OCI-LY1 (cell line): ENCODE results near the gene SF1.

ENCODE experiments used
- H2AFZ ChIP-seq: fragments of 200-600 bp; sonication (generic), shearing (Covaris generic); 2 replicates; pipeline ENCODE4 v1.6.0; 2014; ENCODE audit warnings: antibody characterized with exemption, mild to moderate bottlenecking, low read length
- H3F3A ChIP-seq: fragments of 200-600 bp; sonication (generic), shearing (Covaris generic); 2 replicates; pipeline ENCODE4 v1.6.0; 2014; ENCODE audit warnings: mild to moderate bottlenecking, antibody characterized with exemption, low read length, moderate library complexity; ENCODE audit not compliant: insufficient read depth
- H3K27ac ChIP-seq: fragments of 200-600 bp; sonication (generic); 2 replicates; pipeline ENCODE4 v1.5.1; 2014; ENCODE audit warnings: low read length, mixed run types, mild to moderate bottlenecking, low read depth; ENCODE audit not compliant: poor library complexity, severe bottlenecking
- H3K27me3 ChIP-seq: fragments of 200-600 bp; sonication (generic); 2 replicates; pipeline ENCODE4 v1.6.0; 2014; ENCODE audit warnings: antibody characterized with exemption, mild to moderate bottlenecking, low read length, moderate library complexity; ENCODE audit not compliant: insufficient read depth
- H3K36me3 ChIP-seq: fragments of 200-600 bp; sonication (generic); 2 replicates; pipeline ENCODE4 v1.6.1; 2014; ENCODE audit warnings: mild to moderate bottlenecking, antibody characterized with exemption, low read length, moderate library complexity, mixed read lengths; ENCODE audit not compliant: insufficient read depth
- H3K4me1 ChIP-seq: fragments of 200-600 bp; sonication (generic); 2 replicates; pipeline ENCODE4 v1.5.1; 2014; ENCODE audit warnings: mild to moderate bottlenecking, low read length, moderate library complexity; ENCODE audit not compliant: insufficient read depth, severe bottlenecking
- H3K4me2 ChIP-seq: fragments of 200-600 bp; sonication (generic), shearing (Covaris generic); 2 replicates; pipeline ENCODE4 v1.6.1; 2014; ENCODE audit warnings: low read length
- H3K4me3 ChIP-seq: fragments of 200-600 bp; sonication (generic); 2 replicates; pipeline ENCODE4 v1.5.1; 2014; ENCODE audit warnings: low read length, low read depth, mild to moderate bottlenecking, mixed read lengths; ENCODE audit not compliant: poor library complexity, severe bottlenecking
- H3K79me2 ChIP-seq: fragments of 200-600 bp; shearing (Covaris generic); 2 replicates; pipeline ENCODE4 v1.6.1; 2016; ENCODE audit warnings: mixed run types, low read length, mixed read lengths; ENCODE audit not compliant: insufficient read depth
- H3K9ac ChIP-seq: fragments of 200-600 bp; sonication (generic), shearing (Covaris generic); 2 replicates; pipeline ENCODE4 v1.6.1; 2014; ENCODE audit warnings: mild to moderate bottlenecking, low read length, mixed read lengths
- H3K9me2 ChIP-seq: fragments of 200-600 bp; sonication (generic), shearing (Covaris generic); 2 replicates; pipeline ENCODE4 v1.6.1; 2014; ENCODE audit warnings: low read depth, mild to moderate bottlenecking, low read length, mixed read lengths
- H3K9me3 ChIP-seq: fragments of 200-600 bp; shearing (Covaris generic); 2 replicates; pipeline ENCODE4 v1.6.1; 2014; ENCODE audit warnings: low read length, mixed read lengths
- H4K20me1 ChIP-seq: fragments of 200-600 bp; sonication (generic), shearing (Covaris generic); 2 replicates; pipeline ENCODE4 v1.6.0; 2016; ENCODE audit warnings: mild to moderate bottlenecking, low read length; ENCODE audit not compliant: insufficient read depth
- CTCF ChIP-seq: fragments of 200-600 bp; sonication (generic), shearing (Covaris generic); IDR thresholded peaks from 2 replicates; pipeline ENCODE4 v1.5.1; 2017; ENCODE audit warnings: mild to moderate bottlenecking, antibody characterized with exemption, low read length, moderate library complexity, mixed read lengths
- EZH2 ChIP-seq: fragments of 200-600 bp; sonication (generic), shearing (Covaris generic); IDR thresholded peaks from 2 replicates; pipeline ENCODE4 v1.8.0; 2017; ENCODE audit warnings: borderline replicate concordance, mixed run types, mild to moderate bottlenecking, antibody characterized with exemption, low read length, moderate library complexity, mixed read lengths

Gene SF1

GRCh38 chr11:64787526-64788320 is 9.4 kb upstream of the SF1 start:
- Histone ChIP-seq H3K4me2 (peak overlapping the region; percentile 21; the same call in 1 of the 2 replicates), H3K27me3 (no peaks in the 10 kb centered on the region), H3K4me3 (no peak overlapping the region), H3K27ac (peak overlapping the region; percentile 65), H3K9ac (peak overlapping the region; percentile 41; the same call in 1 of the 2 replicates), H3K79me2 (no peaks in the 10 kb centered on the region), H3K9me3 (no peaks in the 10 kb centered on the region), H3F3A (no peaks in the 10 kb centered on the region), H3K36me3 (peaks cover 30% of the 10 kb centered on the region; the same call in 1 of the 2 replicates), H4K20me1 (no peaks in the 10 kb centered on the region), H2AFZ (no peak overlapping the region), H3K4me1 (peaks cover 12% of the 10 kb centered on the region), H3K9me2 (no peaks in the 10 kb centered on the region)
- peak; percentile 84 for TF ChIP-seq CTCF
- no peak for TF ChIP-seq EZH2

DNA sequence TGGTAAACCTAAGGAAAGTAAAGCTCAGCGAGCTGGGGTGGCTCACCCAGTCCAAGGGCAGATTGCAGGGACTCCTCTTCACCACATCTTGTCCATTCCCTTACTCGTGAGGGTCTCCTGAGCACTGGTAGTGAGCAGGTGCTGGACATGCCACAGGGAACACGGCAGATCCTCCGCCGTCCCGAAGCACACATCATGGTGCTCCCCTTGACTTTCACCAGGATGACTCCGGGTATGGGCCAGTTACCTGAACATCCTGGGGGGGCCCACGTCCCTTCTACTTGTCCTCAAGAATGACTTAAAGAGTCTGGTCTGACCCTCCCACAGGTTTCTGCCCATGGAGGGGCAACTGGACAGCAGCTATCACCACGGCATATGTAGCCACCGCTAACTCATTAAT is 8.0 kb upstream of the SF1 start:
- no peaks in the 10 kb centered on the region for H4K20me1 ChIP-seq
- H3K9me3 ChIP-seq: no peaks in the 10 kb centered on the region
- no peak overlapping the region for H3K4me2 ChIP-seq
- H3K4me1 ChIP-seq: peaks cover 21% of the 10 kb centered on the region
- H3K4me3 ChIP-seq: no peak overlapping the region
- TF ChIP-seq CTCF: no peak
- TF ChIP-seq EZH2: no peak
- no peaks in the 10 kb centered on the region for H3K9me2 ChIP-seq
- H3K27ac ChIP-seq: no peak overlapping the region
- H3K79me2 ChIP-seq: no peaks in the 10 kb centered on the region
- no peaks in the 10 kb centered on the region for H3F3A ChIP-seq
- no peaks in the 10 kb centered on the region for H3K27me3 ChIP-seq
- no peak overlapping the region for H3K9ac ChIP-seq
- peaks cover 25% of the 10 kb centered on the region; the same call in 1 of the 2 replicates for H3K36me3 ChIP-seq
- H2AFZ ChIP-seq: no peak overlapping the region

GRCh38 chr11:64784813-64785581 is 6.7 kb upstream of the SF1 start:
- TF ChIP-seq EZH2: no peak
- no peak for TF ChIP-seq CTCF
- Histone ChIP-seq H3K4me1 (peaks cover 24% of the 10 kb centered on the region), H3K4me3 (no peak overlapping the region)

More at GRCh38 chr11:64784813-64785581, 6.7 kb upstream of the SF1 start:
- no peaks in the 10 kb centered on the region for H3K9me3 ChIP-seq
- H4K20me1 ChIP-seq: no peaks in the 10 kb centered on the region
- no peaks in the 10 kb centered on the region for H3K79me2 ChIP-seq
- H2AFZ ChIP-seq: no peak overlapping the region
- H3F3A ChIP-seq: no peaks in the 10 kb centered on the region
- no peak overlapping the region for H3K4me2 ChIP-seq
- no peaks in the 10 kb centered on the region for H3K9me2 ChIP-seq
- no peak overlapping the region for H3K27ac ChIP-seq
- peaks cover 21% of the 10 kb centered on the region; the same call in 1 of the 2 replicates for H3K36me3 ChIP-seq
- no peaks in the 10 kb centered on the region for H3K27me3 ChIP-seq
- H3K9ac ChIP-seq: no peak overlapping the region
